Stimulated activated CD8-positive, alpha-beta memory T cell treated with anti-CD3 and anti-CD28 coated beads, Interleukin-2, amount 100 ng/mL, for 1 hour (primary cell): Measurements from ENCODE around the gene HDDC2.

Source experiments
- DNase-seq, 2 donors: peaks; one replicate each; pipeline ENCODE4 v3.0.0-alpha.2; 2020; ENCODE audit warnings: low read depth in 2 of 2

HDDC2 gene

DNA sequence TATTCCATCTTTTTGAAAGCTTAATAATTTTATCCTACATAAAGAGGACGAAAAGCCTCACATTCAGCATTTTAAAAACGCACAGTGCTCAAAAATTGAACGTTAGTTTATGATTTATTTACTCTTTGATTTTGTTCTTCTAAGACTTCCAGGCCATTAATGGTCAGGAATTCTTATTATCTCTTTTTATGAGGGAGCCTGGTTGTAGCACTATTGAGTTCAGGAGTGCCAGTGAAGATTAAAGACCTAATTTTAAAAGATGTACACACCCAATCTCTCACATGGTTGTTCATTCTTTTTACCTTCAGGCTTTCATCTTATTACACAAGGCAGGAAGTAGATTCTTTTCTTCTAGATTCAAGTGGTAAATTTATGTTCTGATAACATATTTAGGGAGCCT is 68.6 kb downstream of the HDDC2 start:
- DNase-seq = no peak

DNA sequence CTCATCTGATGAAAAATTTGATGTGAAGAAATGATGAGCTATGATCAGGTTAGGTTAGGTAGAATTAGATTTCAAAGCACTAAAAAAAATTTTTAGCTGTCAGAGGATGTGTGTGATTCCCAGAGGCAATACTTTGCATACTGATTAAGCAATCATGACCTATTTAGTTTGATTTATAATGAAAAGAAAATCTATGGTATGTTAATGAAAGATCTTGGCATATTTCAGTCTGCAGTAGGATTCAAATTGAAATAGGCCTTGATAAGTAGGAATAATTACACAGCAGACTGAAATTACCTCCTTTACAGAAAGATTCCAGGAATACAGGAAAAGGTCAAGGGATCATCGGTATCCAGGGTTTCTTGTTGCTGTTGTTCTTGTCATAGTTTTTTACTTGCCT is 69.3 kb downstream of the HDDC2 start:
- no peak for DNase-seq

DNA sequence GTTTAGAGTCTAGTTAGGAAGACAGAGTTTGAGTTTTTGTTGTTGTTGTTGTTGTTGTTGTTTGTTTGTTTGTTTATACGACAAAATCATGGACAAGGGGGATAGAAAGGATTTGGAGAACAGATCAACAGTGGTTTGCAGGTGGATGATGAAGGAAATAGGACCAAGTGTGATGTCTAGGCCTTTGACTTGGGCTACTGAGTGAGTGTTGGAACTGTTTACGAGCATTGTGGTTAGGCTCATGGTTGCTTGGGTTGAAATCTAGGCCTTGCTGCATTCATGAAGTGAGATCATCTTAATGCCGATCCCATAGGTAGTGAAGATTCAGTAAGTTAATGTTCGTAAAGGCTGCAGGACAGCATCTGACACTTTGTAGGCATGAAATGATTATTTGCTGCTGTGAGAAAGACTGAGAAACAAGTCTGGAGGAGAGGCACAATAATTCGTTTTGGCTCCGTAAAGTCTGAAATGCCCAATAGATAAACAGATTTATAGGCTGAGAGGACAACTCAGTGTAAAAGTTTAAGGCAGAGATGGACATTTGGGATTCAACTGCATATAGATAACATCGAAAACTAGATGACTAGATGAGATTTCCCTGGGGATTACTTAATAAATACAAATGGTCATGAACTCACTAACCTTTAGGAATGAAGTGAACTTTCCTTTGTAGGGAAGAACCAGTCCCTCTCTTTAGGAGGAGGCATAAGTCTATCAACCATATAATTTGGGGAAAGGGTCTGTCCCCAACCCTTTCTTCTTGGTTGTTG is 70.0 kb downstream of the HDDC2 start:
- DNase-seq = no peak

DNA sequence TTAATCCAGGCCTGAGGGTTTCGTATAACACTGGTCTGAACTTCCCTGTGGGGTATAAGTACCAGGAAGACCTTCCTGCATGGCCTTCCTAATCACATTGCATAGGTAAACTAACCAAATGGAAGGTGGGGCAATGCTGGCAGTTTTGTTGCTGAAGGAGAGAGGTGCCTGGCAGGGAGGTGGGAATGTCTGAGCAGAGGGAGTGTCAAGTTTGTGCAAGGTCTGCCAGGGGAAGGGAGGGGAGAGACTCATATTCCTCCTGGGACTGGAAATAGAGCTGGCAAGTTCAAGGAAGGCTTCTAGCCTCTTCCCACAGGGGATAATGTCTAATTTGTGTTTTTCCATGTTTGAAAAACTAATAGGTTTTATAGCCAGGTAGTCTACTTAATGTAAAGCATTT is 70.6 kb downstream of the HDDC2 start:
- no peak for DNase-seq

DNA sequence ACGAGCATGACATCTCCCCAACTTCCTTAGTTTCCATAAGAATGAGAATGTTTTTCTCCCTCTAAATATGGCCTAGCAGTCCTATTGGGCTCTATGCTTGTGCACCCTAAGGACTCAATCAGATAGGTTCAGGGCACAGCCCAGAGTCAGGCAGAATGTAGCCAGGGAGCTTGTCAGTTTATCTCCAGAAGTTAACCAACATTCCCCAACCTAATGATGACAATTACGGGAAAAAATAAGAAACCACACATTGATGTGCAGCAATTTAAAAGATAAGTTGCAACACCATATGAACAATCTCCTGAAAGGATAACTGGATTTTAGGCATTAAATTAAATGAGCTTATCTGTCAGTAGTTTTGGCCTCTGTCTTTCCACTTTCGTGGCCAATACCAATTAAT is 71.1 kb downstream of the HDDC2 start:
- DNase-seq = no peak

DNA sequence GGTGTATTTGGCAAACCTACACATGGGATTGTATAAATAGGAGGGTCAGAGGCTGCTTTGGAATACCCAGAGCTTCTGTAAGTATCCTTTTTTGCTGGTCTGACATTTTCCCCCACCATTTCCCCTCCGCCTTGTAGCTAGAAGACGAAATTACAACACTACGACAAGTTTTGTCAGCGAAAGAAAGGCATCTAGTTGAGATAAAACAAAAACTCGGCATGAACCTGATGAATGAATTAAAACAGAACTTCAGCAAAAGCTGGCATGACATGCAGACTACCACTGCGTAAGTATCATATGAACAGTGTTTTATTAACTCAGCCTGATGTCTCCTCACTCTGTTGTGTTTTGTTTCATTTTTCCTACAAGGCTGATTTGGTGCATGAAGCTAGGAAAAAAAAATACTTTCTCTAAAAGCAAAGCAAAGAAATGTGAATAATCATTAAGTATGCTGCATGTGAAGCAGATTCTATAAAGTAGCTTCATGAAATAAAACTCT is 72.7 kb downstream of the HDDC2 start:
- no peak for DNase-seq

DNA sequence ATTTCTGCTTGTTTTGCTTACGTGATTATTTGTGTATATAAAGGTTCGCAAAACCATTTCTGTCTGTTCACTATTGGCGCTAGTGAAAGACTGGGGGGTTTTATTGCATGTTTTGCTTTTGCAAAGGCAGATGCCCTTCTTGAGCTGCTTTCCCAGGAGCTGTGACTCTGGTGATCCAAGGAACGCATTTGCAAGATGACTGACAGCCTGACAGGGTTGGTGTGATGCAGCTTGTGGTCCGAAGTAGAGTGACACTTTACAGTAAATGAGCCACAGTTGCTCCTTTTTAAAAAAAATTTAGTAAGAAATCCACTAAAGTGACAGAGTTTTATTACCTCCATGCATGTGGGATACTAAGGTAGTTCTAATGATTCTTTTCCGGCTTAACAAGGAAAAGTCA is 74.5 kb downstream of the HDDC2 start:
- no peak for DNase-seq
